GM12864 (cell line): Measurements from ENCODE around the gene TTBK1.
A peak's percentile ranks its signal among the peaks of the same experiment; 100 is the strongest.

Source experiments
- DNase-seq: peaks from one replicate; pipeline ENCODE4 v3.0.0-alpha.2; 2011; ENCODE audit warnings: low read depth
- H3K4me3 ChIP-seq: 2 replicates; pipeline ENCODE4 v1.5.1; 2011; ENCODE audit warnings: mild to moderate bottlenecking, low read depth, low read length, control low read depth
- CTCF ChIP-seq: IDR thresholded peaks from 2 replicates; pipeline ENCODE4 v1.5.1; 2011; ENCODE audit warnings: low read depth, mild to moderate bottlenecking, moderate library complexity, low read length, control low read depth, inconsistent platforms; ENCODE audit errors: missing control alignments

TTBK1 gene

GRCh38 chr6:43203029-43203717 is 40.1 kb upstream of the TTBK1 start:
- no peak overlapping the region for H3K4me3 ChIP-seq
- no peak for DNase-seq
- TF ChIP-seq CTCF, result no peak

- no peak overlapping the region for H3K4me3 ChIP-seq
- no peak for TF ChIP-seq CTCF
- no peak for DNase-seq
Measured at GRCh38 chr6:43203718-43204095, 39.6 kb upstream of the TTBK1 start.

- DNase-seq, result no peak
- no peak for TF ChIP-seq CTCF
- H3K4me3 ChIP-seq, result no peak overlapping the region
Measured at GRCh38 chr6:43204271-43205105, 38.8 kb upstream of the TTBK1 start.

GRCh38 chr6:43205849-43206248 is 37.4 kb upstream of the TTBK1 start:
- no peak for TF ChIP-seq CTCF
- DNase-seq, result no peak
- H3K4me3 ChIP-seq, result no peak overlapping the region

- no peak for TF ChIP-seq CTCF
- no peak for DNase-seq
- no peak overlapping the region for H3K4me3 ChIP-seq
Measured at GRCh38 chr6:43207286-43207685, 36.0 kb upstream of the TTBK1 start.

GRCh38 chr6:43211955-43212354 is 31.3 kb upstream of the TTBK1 start:
- TF ChIP-seq CTCF, result peak; percentile 16
- no peak for DNase-seq

More at GRCh38 chr6:43211955-43212354, 31.3 kb upstream of the TTBK1 start:
- H3K4me3 ChIP-seq, result no peak overlapping the region
